Measurements from ENCODE around the gene TNP1. TPM values are rescaled to one million over a fixed set of nuclear protein-coding genes. Genes with fewer than 3 reads are reported as not detected.

The TNP1 gene
- polyA plus RNA-seq, 1 of the 3 experiments (the other 2 are of a cell fraction), result not detected

GRCh38 chr2:216845426-216845825 lies 14.4 kb downstream of the TNP1 start:
- TF ChIP-seq TAF1 (IDR thresholded peaks at IDR 0.05; ENCODE audit: borderline replicate concordance, low read depth, low read length), result no peak
- H3K9ac ChIP-seq, result no peak overlapping the region
- ChIA-PET POLR2A (no interaction called here), CTCF (no interaction called here)
- H3K9me3 ChIP-seq, result no peaks in the 10 kb centered on the region
- H3K27me3 ChIP-seq (ENCODE audit: insufficient read depth), result no peaks in the 10 kb centered on the region; the same call in 1 of the 2 replicates
- no peaks in the 10 kb centered on the region for H3F3A ChIP-seq (replicated peaks; ENCODE audit: insufficient read depth)
- H3K9me2 ChIP-seq, result no peaks in the 10 kb centered on the region
- H3K27ac ChIP-seq (ENCODE audit: low read depth in 2 of 2, low read length in 1 of 2), result no peak overlapping the region
- no peaks in the 10 kb centered on the region for H3K36me3 ChIP-seq (replicated peaks in 1 of 2; ENCODE audit: control insufficient read depth in 1 of 2, insufficient read depth in 2 of 2, low read length in 1 of 2)
- H4K20me1 ChIP-seq (ENCODE audit: insufficient read depth), result no peaks in the 10 kb centered on the region
- H3K4me2 ChIP-seq, result no peak overlapping the region
- no peaks in the 10 kb centered on the region for H3K79me2 ChIP-seq (ENCODE audit: insufficient read depth)
- no peak overlapping the region for H3K4me3 ChIP-seq (ENCODE audit: low read depth in 2 of 2, low read length in 1 of 2)
- no peak for DNase-seq
- no peak overlapping the region for H2AFZ ChIP-seq (ENCODE audit: low read depth)
- no peaks in the 10 kb centered on the region; a peak in 1 of 4 replicates for H3K4me1 ChIP-seq (ENCODE audit: control insufficient read depth in 1 of 2, insufficient read depth in 2 of 2, low read depth in 1 of 2, low read length in 1 of 2)
- WGBS (ENCODE audit: low lambda C conversion rate), result 54% methylated on average over 2 of the region's 2 CpGs

- TF ChIP-seq TCF12 (IDR thresholded peaks at IDR 0.05), result no peak
- no peak for TF ChIP-seq RAD21 (IDR thresholded peaks at IDR 0.05; ENCODE audit: low read length)
- TF ChIP-seq SIN3A (IDR thresholded peaks at IDR 0.05; ENCODE audit: borderline replicate concordance, low read depth, low read length), result no peak
- no peak for TF ChIP-seq GABPA (IDR thresholded peaks at IDR 0.05; ENCODE audit: low read depth)
- no peak for TF ChIP-seq POLR2AphosphoS5 (IDR thresholded peaks at IDR 0.05; ENCODE audit: low read depth, low read length)
- TF ChIP-seq RXRA (IDR thresholded peaks at IDR 0.05; ENCODE audit: borderline replicate concordance, low read depth), result no peak
- no peak for TF ChIP-seq TEAD4 (IDR thresholded peaks at IDR 0.05; ENCODE audit: borderline replicate concordance, insufficient read depth)
- TF ChIP-seq JUND (IDR thresholded peaks at IDR 0.05), result no peak
- no peak for TF ChIP-seq NFIC (IDR thresholded peaks at IDR 0.05; ENCODE audit: borderline replicate concordance)
- TF ChIP-seq SMC3 (IDR thresholded peaks at IDR 0.05; ENCODE audit: low read depth, low read length), result no peak
- TF ChIP-seq CHD2 (IDR thresholded peaks at IDR 0.05; ENCODE audit: low read length, partially characterized antibody), result no peak
- no peak for TF ChIP-seq RFX5 (IDR thresholded peaks at IDR 0.05; ENCODE audit: low read length)
- TF ChIP-seq ZBTB33 (IDR thresholded peaks at IDR 0.05; ENCODE audit: borderline replicate concordance, low read depth), result no peak
- Histone ChIP-seq H4K20me1 (ENCODE audit: insufficient read depth) (no peaks in the 10 kb centered on the region), H3K9ac (no peak overlapping the region), H3K27me3 (ENCODE audit: insufficient read depth) (no peaks in the 10 kb centered on the region; the same call in 1 of the 2 replicates), H3K4me1 (ENCODE audit: control insufficient read depth in 1 of 2, insufficient read depth in 2 of 2, low read depth in 1 of 2, low read length in 1 of 2) (peaks cover 0 to 6% of the 10 kb centered on the region in 2 experiments; a peak in 1 of 4 replicates), H2AFZ (ENCODE audit: low read depth) (no peak overlapping the region), H3K36me3 (replicated peaks in 1 of 2; ENCODE audit: control insufficient read depth in 1 of 2, insufficient read depth in 2 of 2, low read length in 1 of 2) (no peaks in the 10 kb centered on the region), H3K9me2 (no peaks in the 10 kb centered on the region), H3F3A (replicated peaks; ENCODE audit: insufficient read depth) (peaks cover 8% of the 10 kb centered on the region), H3K79me2 (ENCODE audit: insufficient read depth) (no peaks in the 10 kb centered on the region), H3K27ac (ENCODE audit: low read depth in 2 of 2, low read length in 1 of 2) (no peak overlapping the region), H3K4me3 (ENCODE audit: low read depth in 2 of 2, low read length in 1 of 2) (no peak overlapping the region), H3K9me3 (no peaks in the 10 kb centered on the region), H3K4me2 (no peak overlapping the region)
- CTCF ChIA-PET, result no interaction called here
- DNase-seq, result no peak
- 58% methylated on average over 3 of the region's 10 CpGs for WGBS (ENCODE audit: low lambda C conversion rate)
- POLR2A ChIA-PET, result no interaction called here
Observed at GRCh38 chr2:216842636-216843035, 17.2 kb downstream of the TNP1 start.

Measured in SK-N-SH (cell line).